GM18526 (cell line): ENCODE measurements around the gene C17orf67.
A peak's percentile ranks its signal among the peaks of the same experiment; 100 is the strongest.

Experiments
- POLR2A ChIP-seq: IDR thresholded peaks from 3 replicates; pipeline ENCODE4 v1.6.1; 2011; ENCODE audit not compliant: insufficient read length; ENCODE audit errors: extremely low read depth

C17orf67 gene

GRCh38 chr17:56833809-56834379, at the start of gene C17orf67, which contains the start of gene DGKE:
TSS of gene C17orf67 (minus strand) at chr17:56833920. CDS start at chr17:56815810, 18,110 bp downstream.
TSS of gene DGKE (plus strand) at chr17:56834151. CDS start at chr17:56834796, 645 bp downstream.
- TF ChIP-seq POLR2A = peak; percentile 59

- TF ChIP-seq POLR2A = no peak
Observed at GRCh38 chr17:56881685-56882295, 48.1 kb upstream of the C17orf67 start.

DNA sequence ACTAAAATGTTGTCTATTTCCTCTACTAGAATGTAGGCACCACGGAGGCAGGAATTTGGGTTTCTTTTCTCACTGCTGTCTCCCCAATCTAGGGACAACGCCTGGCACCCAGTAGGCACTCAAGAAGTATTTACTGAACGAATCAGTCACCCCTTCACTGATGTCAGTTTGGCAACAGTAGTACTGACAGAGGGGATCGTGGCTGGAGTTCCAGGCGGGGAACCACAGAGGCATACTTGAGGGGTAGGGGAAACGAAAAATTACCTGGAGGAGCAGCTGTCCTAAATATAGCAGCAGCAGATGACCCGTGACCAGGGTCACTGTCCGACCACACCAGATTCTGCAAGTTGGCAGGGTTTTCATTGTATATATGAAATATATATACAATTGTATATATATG, 46.9 kb upstream of the C17orf67 start:
- TF ChIP-seq POLR2A = no peak

- TF ChIP-seq POLR2A = no peak
Observed at GRCh38 chr17:56880133-56880532, 46.4 kb upstream of the C17orf67 start.

- TF ChIP-seq POLR2A = no peak
Observed at GRCh38 chr17:56879280-56879679, 45.6 kb upstream of the C17orf67 start.

GRCh38 chr17:56876766-56877179, 43.1 kb upstream of the C17orf67 start:
- no peak for TF ChIP-seq POLR2A

GRCh38 chr17:56870081-56870651, 36.4 kb upstream of the C17orf67 start:
- no peak for TF ChIP-seq POLR2A

GRCh38 chr17:56868716-56869115, 35.0 kb upstream of the C17orf67 start:
- TF ChIP-seq POLR2A = no peak

- no peak for TF ChIP-seq POLR2A
Observed at GRCh38 chr17:56867948-56868376, 34.2 kb upstream of the C17orf67 start.

GRCh38 chr17:56866496-56866895, 32.8 kb upstream of the C17orf67 start:
- no peak for TF ChIP-seq POLR2A

DNA sequence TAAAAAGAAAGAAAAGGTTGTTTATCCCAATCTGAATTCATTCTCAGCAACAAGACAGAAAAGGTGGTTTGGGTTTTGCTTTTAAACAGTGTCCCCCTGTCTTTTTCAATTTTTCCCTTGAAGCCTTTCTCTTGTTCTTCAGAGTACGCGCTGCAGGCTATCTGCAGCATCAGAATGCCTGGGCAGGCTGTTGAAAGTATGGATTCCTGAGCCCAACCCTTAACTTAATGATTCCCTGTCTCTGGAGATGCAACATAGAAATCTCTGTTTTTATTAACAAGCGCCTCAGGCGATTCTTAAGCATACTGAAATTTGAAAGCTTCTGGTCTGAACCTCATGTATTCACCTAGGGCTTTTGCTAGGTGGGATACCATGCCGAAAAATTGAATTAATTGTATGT, 32.4 kb upstream of the C17orf67 start:
- no peak for TF ChIP-seq POLR2A

- no peak for TF ChIP-seq POLR2A
Observed at GRCh38 chr17:56863974-56864373, 30.3 kb upstream of the C17orf67 start.

GRCh38 chr17:56861899-56862298, 28.2 kb upstream of the C17orf67 start:
- TF ChIP-seq POLR2A = no peak

DNA sequence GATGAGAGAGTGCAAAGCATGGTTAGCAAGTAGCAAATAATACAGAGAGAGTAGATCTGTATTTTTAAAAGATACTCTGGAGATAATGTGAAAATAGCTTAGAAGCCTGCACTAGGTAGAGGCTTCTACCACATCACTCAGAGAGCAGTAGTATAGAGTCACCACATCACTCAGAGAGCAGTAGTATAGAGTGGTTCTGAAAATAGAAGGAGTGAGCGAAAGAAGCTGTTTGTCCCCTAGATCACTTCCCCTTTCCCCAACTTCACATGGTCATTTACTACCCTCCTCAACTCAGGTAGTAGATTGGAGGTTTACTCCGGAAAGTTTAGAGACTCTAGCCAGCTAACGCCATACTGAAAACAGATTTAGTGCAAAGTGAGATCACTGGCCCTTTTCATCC, 17.3 kb upstream of the C17orf67 start:
- TF ChIP-seq POLR2A = no peak

- TF ChIP-seq POLR2A = no peak
Observed at GRCh38 chr17:56850591-56850990, 16.9 kb upstream of the C17orf67 start.

GRCh38 chr17:56849131-56849530, 15.4 kb upstream of the C17orf67 start:
- TF ChIP-seq POLR2A = no peak

DNA sequence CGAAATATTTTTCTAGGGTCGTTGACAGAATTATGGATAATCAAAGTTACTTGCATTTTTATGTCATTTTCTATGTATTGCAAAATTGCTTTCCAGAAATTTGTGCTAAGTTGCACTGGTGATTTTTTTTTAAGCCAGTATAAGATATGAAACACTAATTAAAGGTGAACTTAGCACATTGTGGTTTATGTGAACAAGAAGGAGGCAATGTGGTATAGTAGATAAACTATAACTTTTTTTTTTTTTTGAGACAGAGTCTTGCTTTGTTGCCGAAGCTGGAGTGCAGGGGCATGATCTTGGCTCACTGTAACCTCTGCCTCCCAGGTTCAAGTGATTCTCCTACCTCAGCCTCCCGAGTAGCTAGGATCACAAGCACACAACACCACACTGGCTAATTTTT, 13.4 kb upstream of the C17orf67 start:
- no peak for TF ChIP-seq POLR2A

DNA sequence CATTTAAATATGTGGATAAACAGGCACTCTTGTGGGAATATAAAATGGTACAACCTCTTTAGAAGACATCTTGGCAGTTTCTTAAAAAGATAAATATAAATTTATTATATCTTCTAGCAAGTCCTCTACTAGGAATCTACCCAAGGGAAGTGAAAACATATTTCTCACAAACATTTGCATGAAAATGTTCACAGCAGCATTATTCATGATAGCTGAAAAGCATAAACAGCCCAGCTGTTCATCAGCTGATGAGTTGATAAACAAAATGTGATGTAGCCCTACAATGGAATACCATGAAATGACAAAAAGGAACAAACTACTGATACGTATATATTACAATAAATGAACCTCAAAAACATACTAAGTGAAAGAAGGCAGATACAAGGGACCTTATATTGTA, 12.2 kb upstream of the C17orf67 start:
- TF ChIP-seq POLR2A = no peak
